Chondrocyte (in vitro differentiated cells): ENCODE results near the gene RTN1. TPM values are rescaled to one million over a fixed set of nuclear protein-coding genes. Genes with fewer than 3 reads are reported as not detected.

Experiments
- DNase-seq: peaks from one replicate; pipeline ENCODE4 v3.0.0; 2021; ENCODE audit warnings: mixed read lengths, low spot score
- H3K27ac Mint-ChIP-seq: one replicate; pipeline ENCODE4 v1.8.0; 2021; ENCODE audit warnings: mild to moderate bottlenecking, moderate library complexity, mixed read lengths; ENCODE audit not compliant: unreplicated experiment
- H3K27me3 Mint-ChIP-seq: 2 replicates; pipeline ENCODE4 v1.8.0; 2021; ENCODE audit warnings: low read depth, mixed read lengths
- H3K36me3 Mint-ChIP-seq: 2 replicates; pipeline ENCODE4 v1.8.0; 2021; ENCODE audit warnings: low read depth, mixed read lengths
- H3K4me1 Mint-ChIP-seq: 2 replicates; pipeline ENCODE4 v1.8.0; 2021; ENCODE audit warnings: low read depth, mild to moderate bottlenecking, mixed read lengths
- H3K4me3 Mint-ChIP-seq: one replicate; pipeline ENCODE4 v1.8.0; 2021; ENCODE audit warnings: mild to moderate bottlenecking, moderate library complexity, mixed read lengths; ENCODE audit not compliant: unreplicated experiment
- H3K9me3 Mint-ChIP-seq: 2 replicates; pipeline ENCODE4 v1.8.0; 2021; ENCODE audit warnings: low read depth, mixed read lengths
- CTCF ChIP-seq: fragments of 200-600 bp; sonication (generic); IDR thresholded peaks from 2 replicates; pipeline ENCODE4 v1.5.0; 2021; ENCODE audit warnings: antibody characterized with exemption, mild to moderate bottlenecking, moderate library complexity
- microRNA-seq: library from miRNA; unstranded; fragments of <30 nt; microRNA quantifications from one replicate; pipeline ENCODE4 v1.2.0, GENCODE V29; 2020; ENCODE audit warnings: borderline number of aligned reads
- total RNA-seq: library from RNA; stranded (reverse); gene quantifications from 3 replicates; pipeline ENCODE4 v1.2.1, GENCODE V29; 2021

RTN1 gene
- total RNA-seq, 1 donor from 2014 or later, result 0.32 TPM

DNA sequence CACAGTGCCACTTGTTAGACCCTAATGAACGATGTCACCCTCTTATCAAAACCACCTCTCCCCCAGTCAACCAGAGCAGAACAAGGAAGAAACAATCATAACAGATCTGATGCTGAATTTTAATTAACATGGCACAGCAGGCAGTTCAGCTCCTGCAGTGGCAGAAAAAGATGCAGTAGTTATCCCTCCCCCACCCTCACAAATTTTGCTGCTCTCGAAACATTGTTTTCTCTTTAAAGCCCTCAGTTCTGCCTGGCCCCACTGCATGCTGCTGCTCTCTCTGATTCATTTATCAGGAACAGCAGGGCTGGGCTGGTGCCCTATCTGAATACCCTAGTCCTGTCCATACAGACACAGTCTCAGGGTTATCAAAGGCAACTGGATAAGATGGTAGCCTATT is 306.2 kb downstream of the RTN1 start:
- peaks cover under 1% of the 10 kb centered on the region for H3K9me3 Mint-ChIP-seq
- no peaks in the 10 kb centered on the region for H3K4me1 Mint-ChIP-seq
- H3K4me3 Mint-ChIP-seq, result no peak overlapping the region
- H3K27ac Mint-ChIP-seq, result no peak overlapping the region
- TF ChIP-seq CTCF, result no peak
- no peak for DNase-seq
- H3K27me3 Mint-ChIP-seq, result peaks cover 42% of the 10 kb centered on the region
- no peaks in the 10 kb centered on the region for H3K36me3 Mint-ChIP-seq

DNA sequence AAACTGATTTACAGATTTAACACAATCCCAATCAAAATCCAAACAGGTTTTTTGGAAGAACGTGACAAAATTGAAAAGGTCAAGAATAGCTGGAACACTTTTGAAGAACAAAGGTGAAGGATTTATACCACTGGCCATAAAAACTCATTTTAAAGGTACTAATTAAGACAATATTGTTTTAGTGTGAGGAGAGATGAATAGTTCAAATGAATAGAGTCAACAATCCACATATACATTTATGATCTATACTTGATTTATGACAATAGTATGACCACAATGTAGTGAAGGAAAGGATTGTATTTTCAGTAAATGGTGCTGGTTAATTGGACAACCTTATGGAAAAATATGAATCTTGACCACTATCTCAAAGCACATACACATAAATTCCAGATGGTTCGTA is 323.3 kb downstream of the RTN1 start:
- Mint-ChIP-seq H3K9me3 (peaks cover 4% of the 10 kb centered on the region), H3K4me1 (no peaks in the 10 kb centered on the region), H3K4me3 (no peak overlapping the region), H3K36me3 (no peaks in the 10 kb centered on the region), H3K27me3 (peaks cover 9% of the 10 kb centered on the region), H3K27ac (no peak overlapping the region)
- no peak for TF ChIP-seq CTCF
- no peak for DNase-seq

Small RNA genes lying within 50 kb of the gene (microRNA-seq; reads per million reads assigned to microRNA genes)
- gene MIR5586, result not detected

Other genes with a start within 250 kb of the RTN1 start
- gene LRRC9, start 49.4 kb upstream of the RTN1 start, total RNA-seq, result not detected in 3 replicates
- gene PCNX4, start 221.1 kb upstream of the RTN1 start, total RNA-seq, result 48.9 to 57.2 TPM (median 52.9 TPM) in 3 replicates